Subcutaneous adipose tissue (tissue), 4 donors: ENCODE measurements around the gene MNT. TPM values are rescaled to one million over a fixed set of nuclear protein-coding genes. Genes with fewer than 3 reads are reported as not detected.

Experiments
- total RNA-seq, 4 donors: library from RNA; depleted of rRNA; stranded (reverse); fragments of >200 nt; gene quantifications; one replicate each; pipeline ENCODE4 v1.1.0, GENCODE V29; 2016
- TF ChIP-seq, protein P1 (sequence below): fragments of 450-650 bp; IDR thresholded peaks from one replicate; pipeline ENCODE4 v1.5.1; 2016; ENCODE audit warnings: low read depth, mild to moderate bottlenecking, control low read depth, antibody characterized with exemption, moderate library complexity

The MNT gene
- total RNA-seq, 4 donors from 2014 or later: 7.0 to 10.8 (median 9.8) TPM

DNA sequence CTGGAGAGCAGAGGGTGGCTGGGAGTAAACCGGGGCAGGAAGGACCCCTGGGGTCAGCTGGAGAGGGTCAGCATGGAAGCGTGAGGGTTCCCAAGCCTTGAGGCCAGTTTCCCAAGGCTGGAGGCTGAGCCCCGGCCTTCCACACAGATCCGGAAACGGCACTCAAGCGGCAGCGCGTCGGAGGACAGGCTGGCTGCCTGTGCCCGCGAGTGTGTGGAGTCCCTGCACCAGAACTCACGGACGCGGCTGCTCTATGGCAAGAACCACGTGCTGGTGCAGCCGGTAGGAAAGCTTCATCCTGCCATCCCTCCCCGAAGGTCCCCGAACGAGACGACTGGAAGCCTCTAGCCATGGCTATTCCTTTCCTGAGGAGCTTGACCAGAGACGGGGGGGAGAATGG lies 37.5 kb downstream of the MNT start:
- TF ChIP-seq, protein P1, sequence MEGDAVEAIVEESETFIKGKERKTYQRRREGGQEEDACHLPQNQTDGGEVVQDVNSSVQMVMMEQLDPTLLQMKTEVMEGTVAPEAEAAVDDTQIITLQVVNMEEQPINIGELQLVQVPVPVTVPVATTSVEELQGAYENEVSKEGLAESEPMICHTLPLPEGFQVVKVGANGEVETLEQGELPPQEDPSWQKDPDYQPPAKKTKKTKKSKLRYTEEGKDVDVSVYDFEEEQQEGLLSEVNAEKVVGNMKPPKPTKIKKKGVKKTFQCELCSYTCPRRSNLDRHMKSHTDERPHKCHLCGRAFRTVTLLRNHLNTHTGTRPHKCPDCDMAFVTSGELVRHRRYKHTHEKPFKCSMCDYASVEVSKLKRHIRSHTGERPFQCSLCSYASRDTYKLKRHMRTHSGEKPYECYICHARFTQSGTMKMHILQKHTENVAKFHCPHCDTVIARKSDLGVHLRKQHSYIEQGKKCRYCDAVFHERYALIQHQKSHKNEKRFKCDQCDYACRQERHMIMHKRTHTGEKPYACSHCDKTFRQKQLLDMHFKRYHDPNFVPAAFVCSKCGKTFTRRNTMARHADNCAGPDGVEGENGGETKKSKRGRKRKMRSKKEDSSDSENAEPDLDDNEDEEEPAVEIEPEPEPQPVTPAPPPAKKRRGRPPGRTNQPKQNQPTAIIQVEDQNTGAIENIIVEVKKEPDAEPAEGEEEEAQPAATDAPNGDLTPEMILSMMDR: no peak

GRCh38 chr17:2362881-2363280 lies 38.0 kb downstream of the MNT start:
- TF ChIP-seq, protein P1: no peak

DNA sequence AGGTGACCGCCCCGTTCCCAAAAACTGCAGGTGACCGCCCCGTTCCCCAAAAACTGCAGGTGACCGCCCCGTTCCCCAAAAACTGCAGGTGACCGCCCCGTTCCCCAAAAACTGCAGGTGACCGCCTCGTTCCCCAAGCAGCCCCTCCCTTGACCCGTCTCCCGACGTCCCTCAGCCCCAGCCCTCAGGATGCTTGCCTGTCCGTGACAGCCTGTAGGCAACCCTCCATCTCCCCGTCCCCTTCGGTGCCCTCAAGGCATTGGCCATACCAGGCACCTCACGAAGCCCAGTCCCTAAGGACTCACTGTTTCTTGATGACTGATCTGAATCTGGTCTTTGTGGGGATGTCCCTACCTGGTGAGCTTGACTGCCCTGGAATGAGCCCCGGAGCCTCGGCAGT lies 38.4 kb downstream of the MNT start:
- TF ChIP-seq, protein P1: no peak

DNA sequence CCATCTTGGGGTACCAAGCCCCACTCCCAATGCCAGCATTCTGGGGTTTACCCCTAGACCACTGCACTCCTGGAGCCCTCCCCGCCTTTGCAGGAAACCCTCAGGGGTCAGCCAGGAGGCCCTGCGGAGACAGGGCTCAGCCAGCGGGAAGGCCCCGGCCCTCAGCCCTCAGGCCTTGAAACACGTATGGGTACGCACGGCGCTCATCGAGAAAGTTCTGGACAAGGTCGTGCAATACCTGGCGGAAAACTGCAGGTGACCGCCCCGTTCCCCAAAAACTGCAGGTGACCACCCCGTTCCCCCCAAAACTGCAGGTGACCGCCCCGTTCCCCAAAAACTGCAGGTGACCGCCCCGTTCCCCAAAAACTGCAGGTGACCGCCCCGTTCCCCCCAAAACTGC lies 38.8 kb downstream of the MNT start:
- TF ChIP-seq, protein P1: no peak

- TF ChIP-seq, protein P1: no peak
Measured at GRCh38 chr17:2361010-2361760, 39.7 kb downstream of the MNT start.

DNA sequence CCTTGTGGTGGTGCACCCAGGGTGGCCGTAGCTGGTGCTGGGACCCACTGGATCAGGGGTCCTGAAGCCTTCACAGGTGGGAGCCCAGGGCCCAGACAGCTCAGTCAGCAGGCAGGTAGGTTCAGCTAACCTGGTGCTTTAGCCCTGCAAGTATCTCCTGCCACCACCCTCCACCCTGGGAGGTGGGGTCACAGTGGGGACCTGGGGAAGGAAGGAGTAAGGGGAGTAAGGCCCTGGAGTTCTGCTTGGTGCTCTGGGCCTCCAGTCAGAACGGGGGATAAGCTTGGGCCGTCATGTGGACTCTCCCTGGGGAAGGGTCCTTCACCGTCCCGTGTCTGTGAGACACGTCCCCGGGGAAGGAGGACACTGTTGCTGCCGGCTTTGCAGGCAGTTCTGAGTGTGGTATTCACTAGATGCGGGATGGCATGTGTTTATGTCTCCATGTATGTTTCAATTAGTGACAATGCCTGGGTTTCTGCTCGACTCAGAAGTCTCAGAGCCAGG lies 42.9 kb downstream of the MNT start:
- TF ChIP-seq, protein P1: no peak

- TF ChIP-seq, protein P1: no peak
Measured at GRCh38 chr17:2357237-2357636, 43.6 kb downstream of the MNT start.
